Measurements from ENCODE around the gene ZNF90.

- TF ChIP-seq CTCF (IDR thresholded peaks at IDR 0.05 in 2 of 3, conservative IDR thresholded peaks at IDR 0.05 in 1 of 3; ENCODE audit: borderline replicate concordance in 1 of 3, insufficient read depth in 1 of 3, low read depth in 2 of 3, low read length in 2 of 3) (no peak), CEBPB (IDR thresholded peaks at IDR 0.05; ENCODE audit: low read depth) (no peak), POLR2AphosphoS5 (IDR thresholded peaks at IDR 0.05; ENCODE audit: low read depth, low read length) (no peak), RAD21 (IDR thresholded peaks at IDR 0.05; ENCODE audit: low read depth) (no peak), POLR2A (IDR thresholded peaks at IDR 0.05; ENCODE audit: borderline replicate concordance, extremely low read depth, insufficient read depth, insufficient read length) (no peak), EGR1 (IDR thresholded peaks at IDR 0.05; ENCODE audit: low read depth) (no peak), ZNF274 (IDR thresholded peaks at IDR 0.05; ENCODE audit: low read depth, low read length) (no peak), EZH2phosphoT487 (IDR thresholded peaks at IDR 0.05; ENCODE audit: borderline replicate concordance) (no peak)
Observed at GRCh38 chr19:20102097-20102496, 24.3 kb downstream of the ZNF90 start.

Data from HCT116 (cell line).